Heart left ventricle (tissue), 13 donors: ENCODE data around the gene ACSF3.

Source experiments
- CTCF ChIP-seq, 12 donors: fragments of 200-600 bp; sonication (generic) in 4 of 12; IDR thresholded peaks; one replicate each; pipeline versions ENCODE4 v1.5.0 to v1.8.0; 2018 to 2022; ENCODE audit warnings: antibody characterized with exemption in 12 of 12, mild to moderate bottlenecking in 5 of 12
- POLR2A ChIP-seq, 2 donors: fragments of 450-650 bp; IDR thresholded peaks; one replicate each; pipeline ENCODE4 v1.6.1; 2017; ENCODE audit warnings: antibody characterized with exemption in 2 of 2, mild to moderate bottlenecking in 2 of 2, moderate library complexity in 2 of 2
- donor health status: ischemic (EF 13 %, LVEDD 7.1; RV severe dilation, severe dysfunction).
- donor health status: DM: no; HTN: yes; CAD: no.
- donor health status: DM: no; HTN: no; CAD: no.
- donor health status: ischemic (EF 25% LVEDD 6.9; RV normal size, moderate dysfunction).
- donor health status: ischemic (EF 25% LVEDD 5.7; RV mildly dilated, moderate dysfunction).
- donor health status: ischemic (EF 35%, LVEDD 5.7; RV mildly dilated, moderate dysfunction).
- donor health status: nonischemic (EF 11% LVEDD 7.7; RV severe dilation, severe dysfunction).
- donor health status: DM: yes; HTN: yes; CAD: no.
- donor health status: PGD.
- donor health status: ischemic (EF 29% LVEDD 5.4; RV normal size, mild dysfunction).
- donor health status: nonischemic (EF 23%, LVEDD 6.1; RV moderate dilation, normal function).

- TF ChIP-seq CTCF (IDR thresholded peaks at IDR 0.05) = no peak
- no peak for TF ChIP-seq POLR2A (IDR thresholded peaks at IDR 0.05)
Measured at GRCh38 chr16:89049484-89050118, 44.1 kb upstream of the ACSF3 start.
